HG03354 (cell line): ENCODE measurements around the gene EVPL.
"Not testable (repeated sequence)": the region's sequence is repeated elsewhere in the genome, so short reads cannot be mapped to it uniquely, and the experiment has no call there.

Experiments used
- ATAC-seq: cut with Tn5 transposase; IDR thresholded peaks from one replicate; pipeline ENCODE4 v1.9.1; 2021; ENCODE audit warnings: mild to moderate bottlenecking; ENCODE audit not compliant: unreplicated experiment, poor library complexity, severe bottlenecking

The EVPL gene

GRCh38 chr17:76049239-76049638 is 22.1 kb upstream of the EVPL start:
- no peak for ATAC-seq

- no peak for ATAC-seq
Measured at GRCh38 chr17:76048711-76049110, 21.6 kb upstream of the EVPL start.

GRCh38 chr17:76048025-76048605 is 21.0 kb upstream of the EVPL start:
- ATAC-seq: no peak

GRCh38 chr17:76046064-76046463 is 19.0 kb upstream of the EVPL start:
- ATAC-seq: no peak

GRCh38 chr17:76044475-76045007 is 17.4 kb upstream of the EVPL start:
- ATAC-seq: not testable (repeated sequence)

DNA sequence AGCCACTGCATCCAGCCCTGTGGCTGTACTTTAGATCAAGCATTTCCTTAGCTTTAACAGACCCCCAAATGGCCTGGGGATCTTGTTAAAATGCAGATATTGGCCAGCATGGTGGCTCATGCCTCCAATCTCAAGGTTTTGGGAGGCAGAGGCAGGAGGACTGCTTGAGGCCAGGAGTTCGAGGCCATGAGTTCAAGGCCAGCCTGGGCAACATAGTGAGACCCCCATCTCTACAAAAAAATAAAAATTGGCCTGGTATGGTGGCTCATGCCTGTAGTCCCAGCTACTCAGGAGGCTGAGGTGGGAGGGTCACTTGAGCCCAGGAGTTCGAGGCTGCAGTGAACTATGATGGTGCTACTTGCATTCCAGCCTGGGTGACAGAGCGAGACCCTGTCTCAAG is 15.8 kb upstream of the EVPL start:
- ATAC-seq: not testable (repeated sequence)

- ATAC-seq: no peak
Measured at GRCh38 chr17:76040376-76040775, 13.3 kb upstream of the EVPL start.

DNA sequence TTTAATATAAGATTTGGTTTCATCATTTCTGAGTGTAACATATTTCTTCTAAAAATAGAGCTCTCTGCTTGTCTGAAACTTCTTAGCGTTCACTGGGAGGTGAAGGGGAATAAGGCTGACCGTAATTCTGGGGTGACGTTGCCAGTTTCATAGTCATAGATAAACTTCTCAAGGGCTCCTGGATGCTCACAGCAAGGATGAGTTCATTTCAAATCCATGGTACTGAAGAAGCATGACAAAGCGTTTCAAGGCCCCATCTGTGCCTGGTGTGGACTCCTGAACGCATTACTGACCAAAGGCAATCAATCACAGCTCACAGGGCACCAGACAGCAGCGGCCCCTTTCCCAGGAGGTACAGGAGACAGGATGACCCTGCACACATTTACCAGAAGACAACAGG is 12.0 kb upstream of the EVPL start:
- no peak for ATAC-seq

- no peak for ATAC-seq
Measured at GRCh38 chr17:76038050-76038449, 10.9 kb upstream of the EVPL start.

- no peak for ATAC-seq
Measured at GRCh38 chr17:76036497-76037261, 9.6 kb upstream of the EVPL start.

GRCh38 chr17:76034428-76035350 is 7.6 kb upstream of the EVPL start:
- ATAC-seq: no peak

DNA sequence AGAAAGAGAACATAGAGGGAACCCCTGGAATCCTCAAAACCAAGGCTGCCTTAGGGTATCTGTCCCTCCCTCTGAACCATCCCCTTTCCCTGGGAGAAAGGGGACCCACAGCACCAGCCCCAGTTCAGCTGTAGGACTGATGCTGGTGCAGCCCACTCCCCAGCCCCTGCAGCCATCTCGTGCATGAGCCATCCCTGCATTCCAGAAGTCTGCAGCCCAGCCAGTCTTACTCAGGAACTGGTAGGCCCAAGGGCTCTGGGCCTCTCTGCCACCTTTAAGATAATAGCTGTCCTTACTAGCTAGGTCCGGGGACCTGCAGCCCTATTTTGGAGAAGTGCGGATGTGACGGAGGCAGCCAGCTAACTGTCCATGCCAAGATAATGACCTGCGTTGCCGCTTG is 6.0 kb upstream of the EVPL start:
- ATAC-seq: no peak

- ATAC-seq: no peak
Measured at GRCh38 chr17:76032780-76033108, 5.6 kb upstream of the EVPL start.

- no peak for ATAC-seq
Measured at GRCh38 chr17:76032073-76032779, 5.1 kb upstream of the EVPL start.

GRCh38 chr17:76026714-76027158 is 370 bp downstream of the EVPL start:
- no peak for ATAC-seq

DNA sequence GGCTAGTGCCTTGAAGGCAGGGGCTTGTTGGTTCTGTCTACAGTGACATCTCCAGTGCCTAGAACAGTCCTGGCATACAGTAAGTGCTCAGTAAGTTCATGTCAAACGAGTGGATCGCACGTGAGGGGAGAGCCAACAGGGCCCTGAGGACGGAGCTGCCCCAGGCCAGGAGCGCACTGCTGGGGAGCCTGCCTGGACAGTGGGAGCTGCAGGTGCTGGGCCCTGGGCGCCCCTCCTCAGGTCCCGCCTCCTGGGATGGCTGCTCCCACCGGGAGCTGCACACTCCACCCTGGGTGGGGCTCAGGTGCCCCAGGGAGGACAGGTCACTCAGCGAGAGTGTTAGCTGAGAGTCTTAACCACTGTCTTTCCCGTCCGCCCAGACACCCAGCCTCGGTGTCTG is 1.8 kb downstream of the EVPL start:
- ATAC-seq: no peak

- ATAC-seq: no peak
Measured at GRCh38 chr17:76024353-76024752, 2.8 kb downstream of the EVPL start.

DNA sequence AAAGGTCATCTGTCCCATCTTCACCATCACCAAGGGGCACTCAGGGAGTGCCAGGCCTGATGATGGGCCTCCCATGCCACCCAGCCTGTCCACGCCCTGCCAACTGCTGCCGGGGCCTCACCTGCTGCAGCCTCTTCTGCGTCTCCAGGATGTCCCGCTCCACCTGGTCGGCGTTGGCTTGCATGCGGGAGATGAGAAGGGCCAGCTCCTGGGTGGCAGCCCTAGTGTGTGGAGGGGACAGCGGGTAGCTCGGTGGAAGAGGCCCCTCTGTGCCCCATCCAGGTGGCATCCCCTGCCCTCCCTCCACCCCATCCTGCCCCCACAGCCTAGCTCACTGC is 3.2 kb downstream of the EVPL start:
- ATAC-seq: no peak

DNA sequence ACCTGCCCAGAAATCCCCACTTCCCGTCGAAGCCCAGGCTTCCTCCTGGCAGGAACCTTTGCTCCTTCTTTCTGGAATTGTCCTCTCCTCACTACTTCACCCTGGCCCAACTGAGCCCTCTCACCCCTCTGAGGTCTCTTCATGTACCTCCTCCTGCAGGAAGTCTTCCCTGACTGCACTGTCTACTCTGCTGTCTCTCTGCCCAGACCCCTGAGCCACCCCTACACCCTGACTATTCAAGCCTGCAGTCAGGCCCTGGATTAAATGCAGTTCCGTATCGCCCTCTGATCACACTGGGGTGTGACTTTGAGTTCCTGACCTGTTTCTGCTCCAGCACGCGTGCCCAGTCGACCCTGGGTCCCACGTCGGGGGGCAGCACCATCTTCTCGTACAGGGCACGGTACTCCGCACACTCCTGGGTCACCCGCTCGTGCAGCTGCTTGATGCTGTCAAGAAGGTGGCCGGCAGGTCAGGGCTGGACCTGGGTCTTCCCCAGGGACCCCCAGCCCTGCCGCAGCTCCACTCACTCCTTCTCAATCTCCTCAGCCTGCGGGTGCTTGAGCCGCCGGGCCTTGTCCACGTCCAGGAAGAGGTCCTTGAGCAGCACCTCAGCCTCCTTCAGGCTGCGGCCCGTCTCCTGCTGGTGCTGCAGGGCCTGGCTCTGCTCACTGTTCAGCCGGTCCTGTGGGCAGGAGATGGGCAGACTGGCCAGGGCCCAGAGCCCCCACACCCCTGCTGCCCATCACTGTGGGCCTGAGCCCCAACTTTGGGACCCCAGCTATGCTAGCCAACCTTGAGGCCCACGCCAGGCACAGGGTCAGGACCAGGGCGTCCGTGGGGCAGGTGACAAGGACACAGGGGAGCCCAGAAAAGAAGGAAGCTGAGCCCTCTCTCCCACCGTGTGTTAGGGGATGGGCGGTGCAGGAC is 3.9 kb downstream of the EVPL start:
- ATAC-seq: no peak
